ENCODE measurements around the gene NPC2. TPM values are rescaled to one million over a fixed set of nuclear protein-coding genes. Genes with fewer than 3 reads are reported as not detected.

Gene NPC2
- total RNA-seq, 1 experiment from 2014 or later, result 291 TPM

DNA sequence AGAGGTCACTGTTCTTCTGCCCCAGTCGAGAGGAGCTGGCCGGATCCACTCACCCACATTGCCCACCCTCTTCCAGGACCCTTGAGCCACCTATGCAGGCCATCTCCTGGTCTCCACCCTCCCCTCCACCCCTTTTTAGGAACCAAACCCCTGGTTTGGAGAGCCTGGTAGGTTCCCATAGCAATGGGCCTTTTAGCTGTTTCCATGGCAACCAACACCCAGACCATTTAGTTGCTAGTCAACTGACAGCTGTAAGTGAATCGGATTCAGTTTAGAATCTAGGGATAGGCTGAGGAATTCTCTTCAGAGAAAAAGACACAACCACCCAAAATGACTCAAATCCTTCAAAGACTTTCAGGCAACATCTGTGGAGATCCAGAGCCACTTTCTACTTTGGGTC, 16.5 kb downstream of the NPC2 start:
- no peak for DNase-seq
- intact Hi-C loops (cut with micrococcal nuclease; ENCODE audit: unreplicated experiment), result no loop called here
- peaks cover 23% of the 10 kb centered on the region for H3K36me3 Mint-ChIP-seq (ENCODE audit: insufficient read depth, unreplicated experiment)
- no peak overlapping the region for H3K4me3 ChIP-seq (ENCODE audit: low read depth, low read length)
- no peaks in the 10 kb centered on the region; the same call in 1 of the 2 replicates for H3K36me3 ChIP-seq (ENCODE audit: control insufficient read depth, insufficient read depth, low read length)
- H3K9me3 Mint-ChIP-seq (ENCODE audit: unreplicated experiment), result no peaks in the 10 kb centered on the region
- no TSS peak for BruUV-seq (replicated peaks)
- CTCF ChIA-PET, result no interaction called here
- H3K4me3 Mint-ChIP-seq (ENCODE audit: unreplicated experiment), result no peak overlapping the region
- H3K4me1 ChIP-seq, result no peaks in the 10 kb centered on the region; the same call in 1 of the 2 replicates
- no peak overlapping the region for H3K27ac Mint-ChIP-seq (ENCODE audit: unreplicated experiment)
- TF ChIP-seq, protein P1, sequence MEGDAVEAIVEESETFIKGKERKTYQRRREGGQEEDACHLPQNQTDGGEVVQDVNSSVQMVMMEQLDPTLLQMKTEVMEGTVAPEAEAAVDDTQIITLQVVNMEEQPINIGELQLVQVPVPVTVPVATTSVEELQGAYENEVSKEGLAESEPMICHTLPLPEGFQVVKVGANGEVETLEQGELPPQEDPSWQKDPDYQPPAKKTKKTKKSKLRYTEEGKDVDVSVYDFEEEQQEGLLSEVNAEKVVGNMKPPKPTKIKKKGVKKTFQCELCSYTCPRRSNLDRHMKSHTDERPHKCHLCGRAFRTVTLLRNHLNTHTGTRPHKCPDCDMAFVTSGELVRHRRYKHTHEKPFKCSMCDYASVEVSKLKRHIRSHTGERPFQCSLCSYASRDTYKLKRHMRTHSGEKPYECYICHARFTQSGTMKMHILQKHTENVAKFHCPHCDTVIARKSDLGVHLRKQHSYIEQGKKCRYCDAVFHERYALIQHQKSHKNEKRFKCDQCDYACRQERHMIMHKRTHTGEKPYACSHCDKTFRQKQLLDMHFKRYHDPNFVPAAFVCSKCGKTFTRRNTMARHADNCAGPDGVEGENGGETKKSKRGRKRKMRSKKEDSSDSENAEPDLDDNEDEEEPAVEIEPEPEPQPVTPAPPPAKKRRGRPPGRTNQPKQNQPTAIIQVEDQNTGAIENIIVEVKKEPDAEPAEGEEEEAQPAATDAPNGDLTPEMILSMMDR (IDR thresholded peaks at IDR 0.05; ENCODE audit: insufficient read depth in 1 of 2, low read depth in 1 of 2, low read length in 1 of 2, severe bottlenecking in 1 of 2, unreplicated experiment in 1 of 2), result no peak
- H3K4me1 Mint-ChIP-seq (ENCODE audit: low read depth, unreplicated experiment), result no peaks in the 10 kb centered on the region
- POLR2A ChIA-PET, result no interaction called here
- H3K27me3 ChIP-seq (replicated peaks; ENCODE audit: control insufficient read depth, insufficient read depth, low read length), result no peaks in the 10 kb centered on the region
- no peaks in the 10 kb centered on the region for H3K27me3 Mint-ChIP-seq (ENCODE audit: insufficient read depth, unreplicated experiment)
- H3K9me3 ChIP-seq, result no peaks in the 10 kb centered on the region

- Histone ChIP-seq H3K4me3 (ENCODE audit: low read depth, low read length) (no peak overlapping the region), H3K27me3 (replicated peaks; ENCODE audit: control insufficient read depth, insufficient read depth, low read length) (no peaks in the 10 kb centered on the region), H3K36me3 (ENCODE audit: control insufficient read depth, insufficient read depth, low read length) (no peaks in the 10 kb centered on the region; the same call in 1 of the 2 replicates), H3K4me1 (no peaks in the 10 kb centered on the region), H3K9me3 (no peaks in the 10 kb centered on the region)
- Mint-ChIP-seq H3K27ac (ENCODE audit: unreplicated experiment) (no peak overlapping the region), H3K4me1 (ENCODE audit: low read depth, unreplicated experiment) (no peaks in the 10 kb centered on the region), H3K36me3 (ENCODE audit: insufficient read depth, unreplicated experiment) (peaks cover 18% of the 10 kb centered on the region), H3K9me3 (ENCODE audit: unreplicated experiment) (no peaks in the 10 kb centered on the region), H3K4me3 (ENCODE audit: unreplicated experiment) (no peak overlapping the region), H3K27me3 (ENCODE audit: insufficient read depth, unreplicated experiment) (no peaks in the 10 kb centered on the region)
- ChIA-PET POLR2A (no interaction called here), CTCF (interaction anchor here (0.6 kb wide), 2 partner anchors 61 to 163 kb away, joined by 3 read pairs; no protein-coding TSS in a partner anchor)
- no peak for DNase-seq
- no TSS peak for BruUV-seq (replicated peaks)
- TF ChIP-seq, protein P1 (IDR thresholded peaks at IDR 0.05; ENCODE audit: insufficient read depth in 1 of 2, low read depth in 1 of 2, low read length in 1 of 2, severe bottlenecking in 1 of 2, unreplicated experiment in 1 of 2), result no peak
- intact Hi-C loops (cut with micrococcal nuclease; ENCODE audit: unreplicated experiment), result no loop called here
Measured at GRCh38 chr14:74476107-74476506, 17.0 kb downstream of the NPC2 start.

DNA sequence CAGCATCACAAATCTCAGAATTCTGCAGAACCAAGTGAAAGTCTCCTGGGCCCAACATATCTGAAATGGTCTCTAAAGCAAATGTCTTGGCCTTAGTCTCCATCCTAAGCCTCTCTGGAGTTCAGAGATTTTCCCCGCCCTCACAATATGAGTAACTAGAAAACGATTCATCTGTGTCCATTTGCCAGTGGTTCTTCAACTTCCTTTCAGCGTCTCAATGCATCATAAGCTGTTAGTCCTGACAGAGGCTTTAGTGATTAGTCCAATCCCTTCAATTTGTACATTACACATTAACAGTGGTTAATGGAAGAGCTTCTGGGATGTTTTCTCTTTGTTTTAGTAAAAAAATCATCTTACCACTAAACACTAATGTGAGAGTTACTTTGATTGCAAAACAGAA, 17.4 kb downstream of the NPC2 start:
- no peaks in the 10 kb centered on the region for H3K4me1 ChIP-seq
- H3K36me3 ChIP-seq (ENCODE audit: control insufficient read depth, insufficient read depth, low read length), result no peaks in the 10 kb centered on the region
- H3K4me1 Mint-ChIP-seq (ENCODE audit: low read depth, unreplicated experiment), result no peaks in the 10 kb centered on the region
- no peaks in the 10 kb centered on the region for H3K27me3 ChIP-seq (replicated peaks; ENCODE audit: control insufficient read depth, insufficient read depth, low read length)
- no peaks in the 10 kb centered on the region for H3K9me3 Mint-ChIP-seq (ENCODE audit: unreplicated experiment)
- CTCF ChIA-PET, result interaction anchor here (0.6 kb wide), 2 partner anchors 62 to 163 kb away, joined by 3 read pairs; no protein-coding TSS in a partner anchor
- H3K27me3 Mint-ChIP-seq (ENCODE audit: insufficient read depth, unreplicated experiment), result no peaks in the 10 kb centered on the region
- no TSS peak for BruUV-seq (replicated peaks)
- no peak for DNase-seq
- POLR2A ChIA-PET, result no interaction called here
- H3K4me3 Mint-ChIP-seq (ENCODE audit: unreplicated experiment), result no peak overlapping the region
- TF ChIP-seq, protein P1 (IDR thresholded peaks at IDR 0.05; ENCODE audit: insufficient read depth in 1 of 2, low read depth in 1 of 2, low read length in 1 of 2, severe bottlenecking in 1 of 2, unreplicated experiment in 1 of 2), result no peak
- no peak overlapping the region for H3K27ac Mint-ChIP-seq (ENCODE audit: unreplicated experiment)
- intact Hi-C loops (cut with micrococcal nuclease; ENCODE audit: unreplicated experiment), result no loop called here
- H3K9me3 ChIP-seq, result no peaks in the 10 kb centered on the region
- H3K4me3 ChIP-seq (ENCODE audit: low read depth, low read length), result no peak overlapping the region
- peaks cover 14% of the 10 kb centered on the region for H3K36me3 Mint-ChIP-seq (ENCODE audit: insufficient read depth, unreplicated experiment)

All from Caco-2 (cell line).